ENCODE results near the gene STK39. TPM values are rescaled to one million over a fixed set of nuclear protein-coding genes. Genes with fewer than 3 reads are reported as not detected.
A peak's percentile ranks its signal among the peaks of the same experiment; 100 is the strongest.

The STK39 gene
- total and polyA plus RNA-seq, 9 of the 15 experiments (the other 6 are each of a cell fraction or from before 2014, with no cell fraction given) = 0.19 to 0.76 (median 0.51) TPM

DNA sequence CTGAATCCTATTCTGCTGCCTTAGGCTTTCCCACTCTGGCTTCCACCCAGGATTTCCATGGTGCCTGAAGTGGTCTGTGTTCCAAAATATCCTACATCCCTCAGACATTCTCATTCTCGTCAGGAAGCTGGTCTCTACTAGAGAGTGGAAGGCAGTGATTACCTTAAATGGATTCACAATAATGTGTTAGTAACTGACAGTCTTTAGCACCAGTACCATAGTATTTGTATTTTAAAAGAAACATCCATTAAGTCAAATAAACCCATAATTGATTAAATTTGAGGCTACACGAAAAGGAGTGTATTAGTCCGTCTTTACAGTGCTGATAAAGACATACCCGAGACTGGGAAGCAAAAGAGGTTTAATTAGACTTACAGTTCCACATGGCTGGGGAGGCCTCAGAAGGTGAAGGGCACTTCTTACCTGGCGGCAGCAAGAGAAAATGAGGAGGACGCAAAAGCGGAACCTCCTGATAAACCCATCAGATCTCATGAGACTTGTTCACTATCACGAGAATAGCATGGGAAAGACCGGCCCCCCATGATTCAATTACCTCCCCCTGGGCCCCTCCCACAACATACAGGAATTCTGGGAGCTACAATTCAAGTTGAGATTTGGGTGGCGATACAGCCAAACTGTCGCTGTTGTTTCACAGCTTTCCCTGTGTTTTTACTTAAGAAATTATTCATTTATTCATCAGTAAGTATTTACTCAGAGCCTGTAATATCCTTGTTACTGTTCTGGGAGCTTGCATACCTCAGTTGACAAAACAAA is 306.5 kb downstream of the STK39 start (continued):
- no peak for TF ChIP-seq HMG20B (CRISPR knock-in tag; IDR thresholded peaks at IDR 0.05)
- no peak for TF ChIP-seq E2F3 (CRISPR knock-in tag; IDR thresholded peaks at IDR 0.05)
- TF ChIP-seq ILK (tag; IDR thresholded peaks at IDR 0.05; ENCODE audit: borderline replicate concordance, low read depth) = no peak
- no peak for TF ChIP-seq SRSF7 (optimal IDR thresholded peaks at IDR 0.05; ENCODE audit: low read depth, low read length)
- no peak for TF ChIP-seq HMGN3 (IDR thresholded peaks at IDR 0.05; ENCODE audit: borderline replicate concordance, extremely low read depth, insufficient read length, low read depth, low read length)
- no peak for TF ChIP-seq JUND (IDR thresholded peaks at IDR 0.05; ENCODE audit: borderline replicate concordance, low read depth, low read length)
- no peak; the same call in 2 of the 3 replicates for TF ChIP-seq JUND (tag; IDR thresholded peaks at IDR 0.05; ENCODE audit: borderline replicate concordance, low read depth, low read length)
- TF ChIP-seq, protein P1, sequence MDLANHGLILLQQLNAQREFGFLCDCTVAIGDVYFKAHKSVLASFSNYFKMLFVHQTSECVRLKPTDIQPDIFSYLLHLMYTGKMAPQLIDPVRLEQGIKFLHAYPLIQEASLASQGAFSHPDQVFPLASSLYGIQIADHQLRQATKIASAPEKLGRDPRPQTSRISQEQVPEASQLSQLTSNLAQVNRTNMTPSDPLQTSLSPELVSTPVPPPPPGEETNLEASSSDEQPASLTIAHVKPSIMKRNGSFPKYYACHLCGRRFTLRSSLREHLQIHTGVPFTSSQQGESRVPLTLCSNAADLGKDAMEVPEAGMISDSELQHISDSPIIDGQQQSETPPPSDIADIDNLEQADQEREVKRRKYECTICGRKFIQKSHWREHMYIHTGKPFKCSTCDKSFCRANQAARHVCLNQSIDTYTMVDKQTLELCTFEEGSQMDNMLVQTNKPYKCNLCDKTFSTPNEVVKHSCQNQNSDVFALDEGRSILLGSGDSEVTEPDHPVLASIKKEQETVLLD (IDR thresholded peaks at IDR 0.05) = no peak
- no peak for TF ChIP-seq ZNF507 (tag; conservative IDR thresholded peaks at IDR 0.05)
- no peak for TF ChIP-seq TSC22D4 (tag; IDR thresholded peaks at IDR 0.05)
- TF ChIP-seq HNRNPL (IDR thresholded peaks at IDR 0.05; ENCODE audit: low read depth, low read length) = peak; percentile 5; the same call in 1 of the 2 replicates
- TF ChIP-seq, protein P2, sequence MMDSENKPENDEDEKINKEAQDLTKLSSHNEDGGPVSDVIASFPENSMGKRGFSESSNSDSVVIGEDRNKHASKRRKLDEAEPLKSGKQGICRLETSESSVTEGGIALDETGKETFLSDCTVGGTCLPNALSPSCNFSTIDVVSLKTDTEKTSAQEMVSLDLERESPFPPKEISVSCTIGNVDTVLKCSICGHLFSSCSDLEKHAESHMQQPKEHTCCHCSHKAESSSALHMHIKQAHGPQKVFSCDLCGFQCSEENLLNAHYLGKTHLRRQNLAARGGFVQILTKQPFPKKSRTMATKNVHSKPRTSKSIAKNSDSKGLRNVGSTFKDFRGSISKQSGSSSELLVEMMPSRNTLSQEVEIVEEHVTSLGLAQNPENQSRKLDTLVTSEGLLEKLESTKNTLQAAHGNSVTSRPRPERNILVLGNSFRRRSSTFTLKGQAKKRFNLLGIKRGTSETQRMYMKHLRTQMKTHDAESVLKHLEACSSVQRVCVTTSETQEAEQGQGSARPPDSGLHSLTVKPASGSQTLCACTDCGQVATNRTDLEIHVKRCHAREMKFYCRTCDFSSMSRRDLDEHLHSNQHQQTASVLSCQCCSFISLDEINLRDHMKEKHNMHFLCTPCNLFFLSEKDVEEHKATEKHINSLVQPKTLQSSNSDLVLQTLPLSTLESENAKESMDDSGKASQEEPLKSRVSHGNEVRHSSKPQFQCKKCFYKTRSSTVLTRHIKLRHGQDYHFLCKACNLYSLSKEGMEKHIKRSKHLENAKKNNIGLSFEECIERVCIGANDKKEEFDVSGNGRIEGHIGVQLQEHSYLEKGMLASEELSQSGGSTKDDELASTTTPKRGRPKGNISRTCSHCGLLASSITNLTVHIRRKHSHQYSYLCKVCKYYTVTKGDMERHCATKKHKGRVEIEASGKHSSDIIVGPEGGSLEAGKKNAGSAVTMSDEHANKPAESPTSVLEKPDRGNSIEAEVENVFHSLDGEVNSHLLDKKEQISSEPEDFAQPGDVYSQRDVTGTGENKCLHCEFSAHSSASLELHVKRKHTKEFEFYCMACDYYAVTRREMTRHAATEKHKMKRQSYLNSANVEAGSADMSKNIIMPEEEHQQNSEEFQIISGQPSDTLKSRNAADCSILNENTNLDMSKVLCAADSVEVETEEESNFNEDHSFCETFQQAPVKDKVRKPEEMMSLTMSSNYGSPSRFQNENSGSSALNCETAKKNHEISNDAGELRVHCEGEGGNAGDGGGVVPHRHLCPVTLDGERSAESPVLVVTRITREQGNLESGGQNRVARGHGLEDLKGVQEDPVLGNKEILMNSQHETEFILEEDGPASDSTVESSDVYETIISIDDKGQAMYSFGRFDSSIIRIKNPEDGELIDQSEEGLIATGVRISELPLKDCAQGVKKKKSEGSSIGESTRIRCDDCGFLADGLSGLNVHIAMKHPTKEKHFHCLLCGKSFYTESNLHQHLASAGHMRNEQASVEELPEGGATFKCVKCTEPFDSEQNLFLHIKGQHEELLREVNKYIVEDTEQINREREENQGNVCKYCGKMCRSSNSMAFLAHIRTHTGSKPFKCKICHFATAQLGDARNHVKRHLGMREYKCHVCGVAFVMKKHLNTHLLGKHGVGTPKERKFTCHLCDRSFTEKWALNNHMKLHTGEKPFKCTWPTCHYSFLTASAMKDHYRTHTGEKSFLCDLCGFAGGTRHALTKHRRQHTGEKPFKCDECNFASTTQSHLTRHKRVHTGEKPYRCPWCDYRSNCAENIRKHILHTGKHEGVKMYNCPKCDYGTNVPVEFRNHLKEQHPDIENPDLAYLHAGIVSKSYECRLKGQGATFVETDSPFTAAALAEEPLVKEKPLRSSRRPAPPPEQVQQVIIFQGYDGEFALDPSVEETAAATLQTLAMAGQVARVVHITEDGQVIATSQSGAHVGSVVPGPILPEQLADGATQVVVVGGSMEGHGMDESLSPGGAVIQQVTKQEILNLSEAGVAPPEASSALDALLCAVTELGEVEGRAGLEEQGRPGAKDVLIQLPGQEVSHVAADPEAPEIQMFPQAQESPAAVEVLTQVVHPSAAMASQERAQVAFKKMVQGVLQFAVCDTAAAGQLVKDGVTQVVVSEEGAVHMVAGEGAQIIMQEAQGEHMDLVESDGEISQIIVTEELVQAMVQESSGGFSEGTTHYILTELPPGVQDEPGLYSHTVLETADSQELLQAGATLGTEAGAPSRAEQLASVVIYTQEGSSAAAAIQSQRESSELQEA (IDR thresholded peaks at IDR 0.05; ENCODE audit: low read depth) = no peak
- TF ChIP-seq XRCC5 (IDR thresholded peaks at IDR 0.05; ENCODE audit: low read depth, low read length) = no peak
- no peak for TF ChIP-seq ZNF445 (CRISPR knock-in tag; IDR thresholded peaks at IDR 0.05; ENCODE audit: low read depth)
- TF ChIP-seq ERF (CRISPR knock-in tag; IDR thresholded peaks at IDR 0.05) = no peak
- TF ChIP-seq PHF21A (IDR thresholded peaks at IDR 0.05; ENCODE audit: borderline replicate concordance, low read depth) = no peak
- TF ChIP-seq IFI16 (CRISPR knock-in tag; IDR thresholded peaks at IDR 0.05) = no peak

Measured in K562 (cell line).